Prostate gland (tissue), 2 donors: ENCODE data around the gene PFN3. TPM values are rescaled to one million over a fixed set of nuclear protein-coding genes. Genes with fewer than 3 reads are reported as not detected.

Experiments
- DNase-seq: peaks from one replicate; pipeline ENCODE4 v3.0.0-alpha.2; 2019; ENCODE audit warnings: low spot score
- H3K27ac ChIP-seq, 2 donors: fragments of 200-600 bp; sonication (generic); 2 replicates each; pipeline ENCODE4 v1.5.1; 2017 to 2019
- H3K27me3 ChIP-seq: fragments of 200-600 bp; sonication (generic); replicated peaks from 2 replicates; pipeline ENCODE4 v1.5.1; 2019; ENCODE audit not compliant: insufficient read depth
- H3K36me3 ChIP-seq, 2 donors: fragments of 200-600 bp; sonication (generic); 1 replicate in 1 of 2; 2 replicates in 1 of 2; pipeline versions ENCODE4 v1.5.1 to v1.8.1; 2017 to 2019
- H3K4me1 ChIP-seq: fragments of 200-600 bp; sonication (generic); replicated peaks from 2 replicates; pipeline ENCODE4 v1.5.1; 2019
- H3K4me3 ChIP-seq, 2 donors: fragments of 200-600 bp; sonication (generic); 2 replicates each; pipeline ENCODE4 v1.5.1; 2017 to 2019
- H3K9me3 ChIP-seq: fragments of 200-600 bp; sonication (generic); 2 replicates; pipeline ENCODE4 v1.5.1; 2017
- CTCF ChIP-seq, 4 experiments: fragments of 200-600 bp in 2 of 4; fragments of 450-650 bp in 2 of 4; sonication (generic) in 2 of 4; IDR thresholded peaks; 1 replicate in 3 of 4; 2 replicates in 1 of 4; pipeline ENCODE4 v1.5.1; 2016 to 2019; ENCODE audit warnings: antibody characterized with exemption in 4 of 4, mild to moderate bottlenecking in 2 of 4, moderate library complexity in 2 of 4
- POLR2A ChIP-seq: fragments of 450-650 bp; IDR thresholded peaks from one replicate; pipeline ENCODE4 v1.6.1; 2016; ENCODE audit warnings: antibody characterized with exemption, mild to moderate bottlenecking
- POLR2AphosphoS5 ChIP-seq: sonication (generic); formaldehyde crosslinking; IDR thresholded peaks from one replicate; pipeline ENCODE4 v1.6.1; 2017; ENCODE audit warnings: antibody characterized with exemption
- WGBS: methylation state at CpG from one replicate; pipeline ENCODE4 v1.1.5; 2018; 5-methylcytosine and 5-hydroxymethylcytosine counted together
- intact Hi-C: fragments of 100-400 bp; cut with DNase I; formaldehyde crosslinking; loops from one replicate; pipeline ENCODE4 v1.14.2; 2022
- total RNA-seq, 2 donors: library from RNA; depleted of rRNA; stranded (reverse); fragments of >200 nt; gene quantifications; one replicate each; pipeline ENCODE4 v1.1.0, GENCODE V29; 2016

Gene PFN3
- total RNA-seq, 2 donors from 2014 or later: not detected

DNA sequence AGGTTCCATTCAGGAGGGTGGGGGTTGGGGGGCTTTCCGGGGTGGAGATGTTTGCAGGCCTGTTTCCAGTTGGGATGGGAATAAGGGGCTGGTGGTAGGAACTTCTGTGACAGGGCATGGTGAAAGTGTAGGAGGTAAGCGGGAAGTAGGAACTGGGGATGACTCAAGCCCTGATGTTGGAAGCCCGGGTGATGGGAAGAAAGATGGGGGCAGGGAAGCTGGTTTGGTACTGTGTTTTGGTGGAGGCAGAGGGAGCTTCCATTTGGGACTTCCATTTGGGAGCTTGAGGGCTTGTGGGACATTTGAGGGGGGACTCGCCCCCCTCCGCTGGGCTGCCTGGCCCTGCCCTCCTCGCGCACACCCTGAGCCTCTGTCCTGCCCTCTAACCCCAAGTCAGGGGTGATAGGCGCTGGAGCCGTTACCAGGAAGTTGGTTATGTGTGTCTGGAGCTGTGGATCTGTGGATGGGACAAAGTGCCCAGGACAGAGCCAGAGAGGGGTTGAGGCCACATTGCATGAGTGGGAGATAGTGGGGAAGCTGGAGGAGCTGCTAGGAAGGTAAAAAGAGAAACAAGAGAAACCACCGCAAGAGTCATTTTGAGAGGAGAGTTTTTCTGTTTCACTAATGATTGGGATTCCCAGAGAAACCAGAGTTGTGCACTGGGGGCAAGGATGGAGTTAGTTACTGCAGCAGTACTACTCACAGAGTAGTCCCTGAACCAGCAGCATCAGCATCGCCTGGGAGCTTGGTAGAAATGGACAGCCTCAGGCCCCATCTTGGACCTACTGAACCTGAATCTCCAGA is 36.1 kb downstream of the PFN3 start:
- no peak overlapping the region for H3K4me3 ChIP-seq
- DNase-seq: no peak
- TF ChIP-seq CTCF (IDR thresholded peaks at IDR 0.05) (no peak), POLR2A (no peak), POLR2AphosphoS5 (no peak)
- no peaks in the 10 kb centered on the region for H3K36me3 ChIP-seq
- WGBS: 88% methylated on average over 11 of the region's 11 CpGs
- peaks cover 12% of the 10 kb centered on the region for H3K4me1 ChIP-seq
- no peaks in the 10 kb centered on the region for H3K9me3 ChIP-seq
- no peak overlapping the region for H3K27ac ChIP-seq
- H3K27me3 ChIP-seq: no peaks in the 10 kb centered on the region
- intact Hi-C loops: no loop called here

DNA sequence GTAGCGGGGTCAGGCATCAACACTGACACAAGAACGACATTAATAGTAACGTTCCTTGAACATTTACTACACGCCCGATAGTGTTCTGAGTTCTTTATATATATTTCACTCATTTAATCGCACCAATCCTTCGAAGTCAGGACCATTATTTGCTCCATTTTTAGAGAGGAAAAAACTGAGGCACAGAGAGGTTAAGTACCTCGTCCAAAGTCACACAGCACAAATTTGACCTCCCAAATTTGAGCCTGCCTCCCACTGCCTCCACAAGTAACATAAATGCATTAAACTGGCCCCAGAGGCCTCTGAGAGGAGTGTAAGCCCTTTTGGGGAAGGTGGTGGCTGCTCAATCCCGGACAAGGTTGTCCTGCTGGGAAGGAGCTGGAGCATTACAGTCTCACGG is 36.9 kb downstream of the PFN3 start:
- peaks cover 12% of the 10 kb centered on the region for H3K4me1 ChIP-seq
- DNase-seq: no peak
- H3K27me3 ChIP-seq: no peaks in the 10 kb centered on the region
- 29% methylated on average over 10 of the region's 10 CpGs for WGBS
- peak overlapping the region; percentile 72 to 75 for H3K27ac ChIP-seq
- intact Hi-C loops: no loop called here
- TF ChIP-seq POLR2A (no peak), CTCF (IDR thresholded peaks at IDR 0.05) (no peak), POLR2AphosphoS5 (no peak)
- no peaks in the 10 kb centered on the region for H3K36me3 ChIP-seq
- H3K9me3 ChIP-seq: no peaks in the 10 kb centered on the region
- peak overlapping the region; percentile 37 to 50 for H3K4me3 ChIP-seq

DNA sequence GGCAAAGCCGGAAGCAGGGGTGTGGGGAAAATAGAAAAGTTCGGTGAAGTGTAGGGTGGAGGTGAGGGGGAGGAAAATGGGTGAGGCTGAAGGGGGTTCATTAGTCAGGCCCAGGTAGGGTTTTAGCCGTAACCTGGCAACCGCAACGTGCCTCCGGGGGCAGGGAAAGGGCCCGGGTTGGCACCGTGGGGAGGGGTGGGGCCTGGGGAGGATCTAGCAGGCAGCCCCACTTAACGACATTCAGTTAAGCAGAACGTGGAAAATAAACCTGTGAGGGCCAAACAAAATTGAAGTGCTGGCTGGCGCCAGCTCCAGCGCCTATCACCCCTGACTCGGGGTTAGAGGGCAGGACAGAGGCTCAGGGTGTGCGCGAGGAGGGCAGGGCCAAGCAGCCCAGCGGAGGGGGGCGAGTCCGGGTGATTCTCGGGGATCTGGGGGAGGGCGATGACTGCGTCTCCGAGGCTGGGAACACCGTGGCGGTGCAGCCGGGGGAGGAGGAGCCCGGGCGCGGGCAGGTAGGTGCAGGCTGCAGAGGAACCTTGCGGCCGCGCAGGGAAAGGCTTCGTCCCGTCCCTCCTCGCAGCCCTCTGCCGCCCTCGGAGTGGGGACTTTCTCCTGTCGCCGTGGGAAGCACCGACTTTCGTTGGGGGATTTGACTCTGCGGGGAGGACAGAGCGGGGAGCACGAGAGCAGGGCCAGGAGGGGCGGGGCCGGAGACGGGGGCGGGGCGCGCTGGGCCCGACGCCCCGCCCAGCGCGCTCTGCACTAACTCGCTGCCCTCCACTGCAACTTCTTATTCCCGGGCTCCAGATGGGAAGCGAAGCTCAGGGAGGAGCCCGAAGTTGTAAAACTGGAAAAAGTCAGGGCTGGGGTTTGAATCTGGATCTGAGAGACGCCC is 37.6 kb downstream of the PFN3 start:
- Histone ChIP-seq H3K9me3 (no peaks in the 10 kb centered on the region), H3K4me3 (peak overlapping the region; percentile 37 to 50), H3K27me3 (no peaks in the 10 kb centered on the region), H3K4me1 (peaks cover 12% of the 10 kb centered on the region), H3K27ac (peak overlapping the region; percentile 72 to 75), H3K36me3 (no peaks in the 10 kb centered on the region)
- intact Hi-C loops: no loop called here
- TF ChIP-seq POLR2AphosphoS5 (no peak), CTCF (IDR thresholded peaks at IDR 0.05) (no peak), POLR2A (peak; percentile 4)
- peak; percentile 71 for DNase-seq
- 6% methylated on average over 52 of the region's 59 CpGs for WGBS

- peak overlapping the region in 1 of 2 donors; percentile 50 for H3K4me3 ChIP-seq
- H3K27ac ChIP-seq: peak overlapping the region; percentile 72 to 75
- DNase-seq: no peak
- H3K4me1 ChIP-seq: peaks cover 9% of the 10 kb centered on the region
- H3K9me3 ChIP-seq: no peaks in the 10 kb centered on the region
- no peak for TF ChIP-seq POLR2AphosphoS5
- TF ChIP-seq POLR2A: no peak
- TF ChIP-seq CTCF (IDR thresholded peaks at IDR 0.05): no peak
- intact Hi-C loops: no loop called here
- H3K36me3 ChIP-seq: no peaks in the 10 kb centered on the region
- H3K27me3 ChIP-seq: no peaks in the 10 kb centered on the region
- 53% methylated on average over 8 of the region's 8 CpGs for WGBS
Measured at GRCh38 chr5:177362292-177362609, 38.2 kb downstream of the PFN3 start.
